HG03432 (cell line): Measurements from ENCODE around the gene ROS1.
"Not testable (repeated sequence)": the region's sequence is repeated elsewhere in the genome, so short reads cannot be mapped to it uniquely, and the experiment has no call there.

Experiments
- ATAC-seq: cut with Tn5 transposase; IDR thresholded peaks from one replicate; pipeline ENCODE4 v1.9.1; 2021; ENCODE audit warnings: mild to moderate bottlenecking, moderate library complexity; ENCODE audit not compliant: unreplicated experiment

ROS1 gene

DNA sequence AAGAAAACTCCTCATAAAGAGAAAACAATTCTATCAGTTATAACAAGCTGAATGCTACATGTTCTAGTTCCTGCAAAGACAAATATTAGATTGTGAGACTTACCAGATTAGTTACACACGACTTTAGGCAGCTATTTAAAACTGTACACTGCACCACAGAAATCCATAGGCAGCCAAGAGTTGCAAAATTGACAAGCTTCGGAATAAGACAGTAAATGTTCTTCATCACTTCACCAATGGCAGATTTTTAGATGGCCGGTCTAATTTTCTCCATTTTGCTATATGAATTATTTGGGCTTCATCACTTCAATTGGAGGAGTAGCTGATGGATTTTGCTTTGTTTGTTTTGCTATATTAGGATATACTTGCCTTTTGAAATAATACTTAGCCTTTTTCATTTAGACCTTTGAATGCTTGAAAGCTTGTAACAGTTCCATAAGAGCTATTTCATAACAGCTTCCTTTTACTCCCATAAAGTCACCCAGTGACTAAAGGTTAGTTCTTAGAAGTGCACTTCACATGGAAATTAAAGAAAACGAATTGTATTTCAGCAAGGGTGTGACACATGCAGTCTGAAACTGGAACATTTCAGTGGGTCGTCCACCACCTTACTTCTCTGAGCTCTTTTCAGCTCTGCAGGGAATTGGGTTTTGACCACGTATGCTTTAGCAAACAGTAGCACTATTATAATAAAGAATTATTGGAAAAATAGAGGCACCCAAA lies at the start of gene ROS1:
TSS of gene ROS1 (minus strand) at position 512 of the 723 bp plus-strand sequence. CDS start at position 226, 286 bp downstream.
- no peak for ATAC-seq

DNA sequence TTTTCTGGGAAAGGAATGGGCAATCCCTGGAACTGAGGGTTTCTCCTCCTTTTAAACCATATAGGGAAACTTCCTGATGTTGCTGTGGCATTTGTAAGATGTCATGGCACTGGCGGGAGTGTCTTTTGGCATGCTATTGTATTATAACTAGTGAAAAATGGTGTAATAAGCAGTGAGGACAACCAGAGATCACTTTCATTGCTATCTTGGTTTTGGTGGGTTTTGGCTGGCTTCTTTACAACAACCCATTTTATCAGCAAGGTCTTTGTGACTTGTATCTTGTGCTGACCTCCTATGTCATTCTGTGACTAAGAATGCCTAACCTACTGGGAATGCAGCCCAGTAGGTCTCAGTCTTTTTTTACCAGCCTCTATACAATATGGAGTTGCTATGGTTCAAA lies 47.7 kb upstream of the ROS1 start:
- no peak for ATAC-seq

DNA sequence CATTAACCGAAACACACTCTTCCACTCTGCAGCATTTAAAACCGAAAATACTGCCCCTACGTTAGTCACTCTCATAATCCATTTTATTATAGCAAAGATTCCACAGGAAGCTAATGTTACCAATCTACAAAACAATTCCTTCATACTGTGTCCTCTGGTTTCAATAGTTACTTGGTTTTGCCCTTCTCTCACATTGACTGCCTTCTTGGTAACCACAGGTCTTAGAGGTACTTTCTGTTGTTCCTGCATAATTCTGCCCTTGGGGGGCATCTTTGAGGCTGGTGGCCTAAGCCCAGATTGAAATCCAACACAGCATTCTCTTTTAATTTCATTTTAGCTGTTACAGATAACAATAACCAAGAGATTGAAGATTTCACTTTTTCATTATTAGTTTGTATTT lies 46.9 kb upstream of the ROS1 start:
- ATAC-seq, result no peak

DNA sequence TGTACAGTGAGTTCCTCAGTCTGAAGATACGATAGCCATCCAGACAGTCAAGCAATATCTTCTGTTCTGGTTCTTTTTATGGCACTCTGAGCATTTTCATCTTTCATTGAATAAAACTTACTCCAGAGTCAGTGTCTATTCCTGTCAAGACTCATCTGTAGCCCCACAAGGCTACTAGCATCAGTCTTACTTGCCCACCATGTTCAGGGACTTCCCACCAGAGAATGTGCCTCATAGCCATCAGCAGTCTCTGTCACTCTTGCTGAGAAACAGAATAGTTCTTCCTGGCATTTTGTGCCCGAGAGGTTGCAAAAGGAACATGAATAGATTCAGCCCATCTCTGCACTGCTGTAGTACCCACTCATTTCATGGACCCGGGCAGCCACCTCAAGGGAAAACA lies 44.0 kb upstream of the ROS1 start:
- ATAC-seq, result no peak

DNA sequence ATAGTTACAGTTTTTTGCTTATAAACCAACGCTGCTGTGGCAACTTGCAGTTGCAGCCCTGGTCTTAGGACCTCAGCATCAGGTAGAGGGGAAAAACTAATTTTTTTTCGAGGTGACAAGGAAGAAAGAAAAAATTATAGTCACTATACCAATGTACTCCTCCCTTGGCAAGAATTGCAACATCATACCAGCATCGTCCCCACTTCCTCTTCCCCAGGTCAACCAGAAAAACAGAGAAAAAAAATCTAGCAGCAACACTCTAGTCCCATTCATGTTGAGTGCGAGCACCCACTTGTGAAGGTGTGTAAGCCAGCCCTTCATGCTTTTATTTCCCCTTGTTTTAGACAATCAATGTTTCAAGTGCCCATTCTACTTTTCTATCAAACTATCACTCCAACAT lies 43.6 kb upstream of the ROS1 start:
- ATAC-seq, result no peak

DNA sequence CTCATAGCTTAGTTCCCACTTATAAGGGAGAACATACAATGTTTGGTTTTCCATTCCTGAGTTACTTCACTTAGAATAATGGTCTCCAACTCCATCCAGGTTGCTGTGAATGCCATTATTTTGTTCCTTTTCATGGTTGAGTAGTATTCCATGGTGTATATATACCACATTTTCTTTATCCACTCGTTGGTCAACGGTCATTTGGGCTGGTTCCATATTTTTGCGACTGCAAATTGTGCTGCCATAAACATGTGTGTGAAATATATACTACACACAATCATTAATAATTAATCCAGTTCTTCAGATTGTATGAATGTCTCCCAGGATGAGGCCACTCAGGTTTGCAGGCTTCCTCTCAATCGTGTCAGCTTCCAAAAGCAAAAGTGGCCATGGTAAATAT lies 42.8 kb upstream of the ROS1 start:
- ATAC-seq, result not testable (repeated sequence)

DNA sequence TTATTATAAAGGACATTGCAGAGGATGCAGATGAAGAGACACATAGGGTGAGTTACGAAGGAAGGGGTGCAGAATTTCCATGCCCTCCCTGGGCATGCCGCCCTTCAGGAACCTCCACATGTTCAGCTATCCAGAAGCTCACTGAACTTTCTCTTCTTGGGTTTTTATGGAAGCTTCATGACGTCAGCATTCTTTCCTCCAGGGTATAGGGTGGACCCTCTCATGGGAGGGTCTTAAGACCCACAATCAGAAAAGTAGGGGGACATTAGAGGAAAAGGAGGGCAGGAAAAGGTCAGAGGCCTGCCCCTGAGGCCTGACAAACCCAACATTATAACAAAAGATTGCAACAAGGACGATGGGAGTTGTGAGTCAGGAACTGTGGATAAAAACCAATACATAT lies 42.1 kb upstream of the ROS1 start:
- no peak for ATAC-seq

DNA sequence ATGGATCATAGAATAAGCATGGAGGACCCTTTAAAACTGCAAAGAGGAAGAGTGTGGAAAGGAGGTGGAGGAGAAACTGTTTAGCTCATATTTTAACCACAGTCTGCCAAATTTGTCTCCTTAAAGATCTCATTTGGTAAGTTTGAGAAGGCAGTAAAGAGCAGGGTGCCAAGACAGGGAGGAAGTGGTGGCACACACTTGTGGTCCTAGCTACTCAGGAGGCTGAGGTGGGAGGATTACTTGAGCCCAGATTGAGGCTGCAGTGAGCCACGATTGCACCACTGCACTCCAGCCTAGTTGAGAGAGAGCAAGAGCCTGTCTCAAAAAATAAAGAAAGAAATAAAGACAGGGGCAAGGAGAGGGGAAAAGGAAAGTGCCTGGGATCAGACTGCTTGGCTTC lies 39.9 kb upstream of the ROS1 start:
- no peak for ATAC-seq

DNA sequence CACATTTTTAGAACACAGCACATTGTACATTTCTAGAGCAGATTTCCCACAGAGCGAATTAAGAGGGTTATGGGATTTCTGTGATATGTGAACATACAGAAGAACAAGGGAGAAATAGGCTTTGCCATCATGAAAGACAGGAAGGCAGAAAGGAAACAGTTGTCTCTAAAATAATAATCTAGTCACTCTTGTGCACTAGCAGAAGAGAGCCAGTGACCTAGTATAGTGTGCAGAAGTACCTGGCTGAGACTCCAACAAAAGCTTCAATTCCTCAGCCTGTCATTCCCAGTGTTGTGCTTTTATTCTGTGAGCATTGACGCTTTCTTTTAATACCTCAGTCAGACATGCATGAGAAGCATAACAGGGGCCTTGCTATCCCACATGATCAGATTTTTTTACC lies 39.0 kb upstream of the ROS1 start:
- peak; percentile 26 for ATAC-seq

DNA sequence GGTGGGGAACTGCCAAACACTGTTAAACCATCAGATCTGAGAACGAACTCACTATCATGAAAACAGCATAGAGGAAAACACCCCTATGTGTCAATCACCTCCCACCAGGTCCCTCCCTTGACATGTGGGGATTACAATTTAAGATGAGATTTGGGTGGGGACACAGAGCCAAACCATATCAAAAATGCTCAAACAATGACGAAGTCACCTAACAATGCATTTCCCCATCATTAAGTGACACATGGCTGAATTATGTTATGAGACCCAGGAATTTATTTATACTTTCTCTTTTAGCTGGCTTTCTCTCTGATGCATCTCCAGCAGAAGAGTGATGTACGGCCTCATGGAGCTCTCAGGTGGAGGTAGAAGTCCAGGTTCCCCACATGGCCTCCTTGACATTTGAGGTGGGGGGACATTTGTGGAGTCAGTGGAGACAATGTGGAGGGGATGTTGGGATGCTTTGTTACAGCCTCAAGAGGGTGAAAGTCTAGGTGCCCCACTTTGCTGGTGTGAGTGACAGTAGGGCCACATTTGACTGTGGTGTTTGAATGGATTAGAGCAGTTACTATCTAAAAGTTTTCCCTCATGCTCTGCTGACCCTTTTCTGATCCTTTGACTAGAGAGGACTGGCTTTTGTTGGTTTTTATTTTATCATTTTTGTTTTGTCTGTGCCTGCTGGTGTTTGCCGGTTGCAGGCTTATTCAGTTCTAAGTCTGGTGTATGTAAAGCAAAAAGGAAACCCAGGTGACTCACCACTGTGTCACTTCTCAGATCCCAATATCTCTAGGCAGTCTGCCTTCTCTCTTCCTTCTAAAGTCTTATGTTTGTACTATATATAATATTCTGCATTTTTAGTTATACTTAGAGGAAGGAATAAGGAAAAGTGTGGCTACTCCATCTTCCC lies 38.3 kb upstream of the ROS1 start:
- ATAC-seq, result peak; percentile 88

DNA sequence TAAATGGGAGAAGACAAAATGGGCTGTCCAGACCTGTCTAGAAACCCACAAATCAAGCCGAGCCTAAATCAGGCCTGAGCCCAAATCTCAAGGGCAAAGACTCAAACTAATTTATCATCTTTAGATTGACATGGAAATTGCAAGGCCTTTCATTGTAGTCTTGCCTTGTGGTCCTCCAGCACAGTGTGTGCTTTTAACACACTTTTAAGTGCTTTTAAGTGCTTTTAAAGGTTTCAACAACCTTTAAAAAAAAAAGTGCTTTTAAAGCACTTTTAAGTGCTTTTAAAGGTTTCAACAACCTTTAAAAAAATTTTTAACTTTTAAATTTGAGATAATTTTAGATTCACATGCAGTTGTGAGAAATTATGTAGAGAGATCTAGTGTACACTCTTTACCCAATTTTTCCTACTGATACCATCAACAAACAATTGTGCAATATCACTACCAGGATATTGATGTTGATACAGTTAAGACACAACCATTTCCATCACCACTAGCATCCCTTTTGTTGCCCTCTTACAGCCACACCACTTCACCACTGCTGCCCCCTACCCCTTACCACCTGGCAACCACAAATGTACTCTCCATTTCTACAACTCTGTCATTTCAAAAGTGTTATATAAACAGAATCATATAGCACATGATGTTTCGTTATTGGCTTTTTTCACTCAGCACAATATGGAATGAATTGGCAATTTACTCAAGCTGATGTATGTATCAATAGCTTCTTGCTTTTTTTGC lies 33.6 kb upstream of the ROS1 start:
- ATAC-seq, result no peak

DNA sequence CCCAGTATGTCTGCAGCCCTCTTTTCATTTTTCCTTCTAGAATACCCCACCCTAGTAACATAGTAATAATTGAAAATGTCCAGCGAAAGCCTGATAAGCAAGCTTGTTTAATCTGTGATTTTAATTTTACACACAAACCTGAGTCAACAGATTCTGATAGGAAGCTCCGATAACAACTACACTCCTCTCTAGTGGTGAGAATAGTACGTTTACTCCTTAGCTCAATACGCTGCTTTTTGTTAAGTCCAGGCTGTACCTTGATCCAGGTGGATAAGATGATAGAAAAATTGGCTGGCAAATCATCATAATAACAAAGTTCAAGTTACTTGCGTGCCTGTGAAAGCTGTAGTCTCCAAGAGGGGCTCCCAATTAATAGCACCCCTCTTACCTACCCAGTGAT lies 31.3 kb upstream of the ROS1 start:
- no peak for ATAC-seq

DNA sequence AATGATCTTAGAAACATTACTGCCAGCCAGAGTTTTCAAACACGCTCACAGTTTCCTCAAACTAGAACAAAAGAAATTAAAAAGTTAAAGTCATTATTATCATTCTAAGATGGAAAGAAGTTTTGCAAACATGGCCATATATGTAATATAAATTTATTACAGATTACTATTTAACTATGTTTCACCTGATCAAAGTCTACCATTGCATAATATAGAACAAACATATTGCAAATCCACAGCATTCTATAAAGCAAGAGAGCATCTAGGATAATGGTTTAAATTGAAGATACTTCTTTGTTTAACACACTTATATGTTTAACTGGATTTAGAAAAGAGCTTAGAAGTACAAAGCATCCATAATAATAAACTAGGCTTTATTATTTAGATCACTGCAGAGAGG lies 30.5 kb upstream of the ROS1 start:
- ATAC-seq, result no peak

DNA sequence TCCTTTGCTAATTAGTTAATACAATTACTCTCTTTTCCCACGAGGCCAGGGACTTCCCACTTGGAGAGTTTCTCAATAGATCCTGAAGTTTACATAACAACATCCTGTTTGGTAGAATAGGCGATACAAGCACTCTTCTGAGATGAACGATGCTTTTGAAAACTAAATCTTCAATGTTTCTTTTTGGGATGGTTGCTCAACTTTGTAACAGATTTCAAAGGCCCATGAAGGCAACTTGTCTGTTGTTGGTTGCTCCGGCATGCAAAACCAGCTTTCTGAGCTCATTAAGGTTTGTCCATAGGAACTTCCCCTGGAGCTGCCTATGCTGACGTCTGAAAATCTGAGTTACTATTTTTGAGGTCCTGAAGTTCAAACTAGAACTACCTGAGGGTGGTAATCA lies 25.9 kb upstream of the ROS1 start:
- no peak for ATAC-seq

DNA sequence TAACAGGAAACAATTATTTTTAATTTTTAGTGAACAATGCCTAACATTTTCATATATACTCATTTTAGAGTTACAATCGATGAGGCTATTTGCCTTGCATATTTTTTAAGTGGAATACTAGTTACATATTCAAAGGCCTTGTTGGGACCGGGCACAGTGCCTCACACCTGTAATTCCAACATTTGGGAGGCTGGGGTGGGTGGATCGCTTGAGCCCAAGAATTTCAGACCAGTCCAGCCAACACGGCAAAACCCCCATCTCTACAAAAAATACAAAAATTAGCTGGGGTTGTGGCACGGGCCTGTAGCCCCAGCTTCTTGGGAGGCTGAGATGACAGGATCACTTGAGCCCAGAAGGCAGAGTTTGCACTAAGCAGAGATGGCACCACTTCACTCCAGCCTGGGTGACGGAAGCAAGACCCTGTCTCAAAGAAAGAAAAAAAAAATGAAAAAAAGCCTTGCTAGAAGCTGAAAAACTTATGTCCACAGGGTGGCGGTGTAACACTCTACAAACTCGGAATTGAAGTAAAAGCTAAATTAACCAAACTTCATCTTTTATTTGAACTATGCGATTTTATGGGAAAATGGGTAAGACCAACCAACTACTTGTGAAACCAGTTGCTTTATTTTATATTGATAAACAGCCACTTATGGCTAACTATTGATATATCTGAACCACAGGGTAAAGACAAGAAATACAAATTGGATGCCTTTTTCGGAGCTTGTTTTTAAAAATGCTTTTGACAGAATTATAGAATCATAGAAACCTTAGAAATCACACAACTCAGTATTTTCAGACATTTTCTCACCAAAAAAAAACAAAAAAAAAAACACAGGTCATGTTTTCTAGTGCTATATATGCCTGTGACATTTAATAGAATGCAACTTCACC lies 24.1 kb upstream of the ROS1 start:
- ATAC-seq, result no peak

DNA sequence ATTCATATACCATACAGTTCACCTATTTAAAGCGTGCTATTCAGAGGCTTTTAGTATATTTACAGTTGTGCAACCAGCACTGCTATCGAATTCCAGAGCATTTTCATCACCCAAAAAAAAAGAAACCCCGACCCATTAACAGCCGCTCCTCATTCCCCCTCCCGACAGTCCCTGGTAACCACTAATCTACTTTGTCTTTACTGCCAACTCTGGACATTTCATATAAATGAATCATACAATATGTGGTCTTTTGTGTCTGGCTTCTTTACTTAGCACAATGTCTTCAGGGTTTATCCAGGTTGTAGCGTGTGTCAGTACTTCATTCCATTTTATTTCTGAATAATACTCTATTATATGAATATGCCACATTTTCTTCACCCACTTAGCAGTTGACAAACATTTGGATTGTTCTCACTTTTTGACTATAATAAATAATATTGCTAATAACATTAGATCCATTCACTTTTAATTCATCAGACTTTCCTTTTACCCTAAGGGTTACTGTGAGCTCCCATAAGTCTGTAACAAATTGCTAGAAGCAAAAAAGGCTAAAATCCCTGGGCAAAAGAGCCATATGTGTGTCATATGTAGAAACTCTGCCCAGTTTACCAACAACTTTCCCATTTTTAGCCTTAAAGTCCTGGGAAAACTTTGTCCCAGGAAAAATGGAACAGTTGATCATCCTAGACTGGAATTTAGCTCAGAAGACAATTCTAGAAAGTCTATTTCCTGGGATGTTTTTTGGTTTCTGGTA lies 23.2 kb upstream of the ROS1 start:
- no peak for ATAC-seq

DNA sequence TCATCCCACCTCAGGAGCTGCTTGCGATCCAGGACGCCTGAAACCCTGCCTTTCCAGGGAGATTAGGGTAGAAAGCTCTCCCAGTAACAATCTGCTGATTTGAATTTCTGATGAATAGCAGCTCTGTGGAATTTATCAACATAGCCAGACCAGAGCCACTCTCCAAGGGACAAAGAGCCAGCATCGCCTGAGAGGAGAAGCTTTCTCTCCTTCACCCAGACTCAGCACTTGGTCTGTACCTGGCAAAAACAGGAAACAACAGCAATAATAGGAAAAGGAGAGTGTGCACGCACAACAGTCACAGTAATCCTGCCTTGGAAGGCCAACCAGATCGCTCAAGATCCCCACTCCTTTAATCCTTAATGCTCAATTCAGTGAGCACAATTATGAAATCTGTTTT lies 22.3 kb upstream of the ROS1 start:
- ATAC-seq, result no peak

DNA sequence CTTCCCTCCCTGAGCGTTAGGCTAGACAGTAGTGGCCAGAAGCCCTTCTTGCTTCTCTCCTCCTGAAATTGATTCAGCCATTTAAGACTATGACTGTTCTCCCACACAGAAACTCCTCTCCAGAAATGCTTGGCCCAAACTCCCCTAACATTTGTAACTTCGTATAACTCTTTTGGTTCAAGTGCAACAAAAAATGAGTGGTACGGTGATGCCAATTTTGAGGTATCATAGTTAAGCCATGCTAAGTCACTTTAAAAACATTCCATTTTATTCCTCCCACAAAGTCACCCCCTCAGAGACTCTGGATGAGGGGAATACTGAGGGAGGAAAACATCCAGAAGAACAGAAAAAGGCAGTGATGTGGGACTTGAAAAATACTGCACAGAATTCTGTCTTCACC lies 21.1 kb upstream of the ROS1 start:
- no peak for ATAC-seq

DNA sequence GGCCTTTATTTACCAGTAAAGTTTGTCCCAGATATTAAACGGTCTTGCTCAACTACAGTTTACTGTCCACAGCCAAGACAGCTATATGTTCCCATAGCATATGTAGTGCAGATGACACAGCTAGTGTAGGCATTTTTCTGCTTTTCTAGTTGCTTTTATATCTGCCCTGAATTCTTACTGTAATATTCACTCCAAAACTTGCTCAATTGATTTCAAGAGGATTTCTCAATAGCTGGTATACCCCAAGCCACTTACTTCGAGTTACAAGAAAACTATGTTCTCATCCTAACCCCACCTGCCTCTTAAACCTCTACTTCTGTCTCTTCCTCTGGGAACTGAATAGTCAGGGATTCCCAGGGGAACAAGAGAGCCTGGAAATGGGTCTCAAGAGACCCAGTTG lies 18.9 kb upstream of the ROS1 start:
- no peak for ATAC-seq

DNA sequence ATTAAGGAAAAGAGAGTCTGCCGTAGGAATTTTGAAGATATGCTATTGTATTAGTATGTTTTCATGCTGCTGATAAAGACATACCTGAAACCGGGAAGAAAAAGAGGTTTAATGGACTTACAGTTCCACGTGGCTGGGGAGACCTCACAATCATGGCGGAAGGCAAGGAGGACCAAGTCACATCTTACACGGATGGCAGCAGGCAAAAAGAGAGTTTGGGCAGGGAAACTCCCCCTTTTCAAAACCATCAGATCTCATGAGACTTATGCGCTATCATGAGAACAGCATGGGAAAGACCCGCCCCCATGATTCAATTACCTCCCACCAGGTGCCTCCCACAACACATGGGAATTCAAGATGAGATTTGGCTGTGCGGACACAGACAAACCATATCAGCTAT lies 16.6 kb upstream of the ROS1 start:
- ATAC-seq, result not testable (repeated sequence)
